Stimulated activated CD8-positive, alpha-beta memory T cell treated with anti-CD3 and anti-CD28 coated beads, Interleukin-4, amount 100 ng/mL, for 48 hours (primary cell): Measurements from ENCODE around the gene LRMDA.
"Not testable (repeated sequence)": the region's sequence is repeated elsewhere in the genome, so short reads cannot be mapped to it uniquely, and the experiment has no call there.

ENCODE experiments used
- DNase-seq: peaks from one replicate; pipeline ENCODE4 v3.0.0-alpha.2; 2020

The LRMDA gene

GRCh38 chr10:76040107-76040829 lies 608.8 kb downstream of the LRMDA start:
- no peak for DNase-seq

- DNase-seq: no peak
These were observed 609.4 kb downstream of the LRMDA start for GRCh38 chr10:76040830-76041220.

GRCh38 chr10:76041551-76041950 lies 610.1 kb downstream of the LRMDA start:
- no peak for DNase-seq

GRCh38 chr10:76043261-76043660 lies 611.8 kb downstream of the LRMDA start:
- no peak for DNase-seq

- no peak for DNase-seq
These were observed 613.3 kb downstream of the LRMDA start for GRCh38 chr10:76044751-76045150.

GRCh38 chr10:76045174-76045573 lies 613.8 kb downstream of the LRMDA start:
- no peak for DNase-seq

GRCh38 chr10:76047521-76047920 lies 616.1 kb downstream of the LRMDA start:
- DNase-seq: no peak

GRCh38 chr10:76049581-76050290 lies 618.3 kb downstream of the LRMDA start:
- no peak for DNase-seq

- DNase-seq: no peak
These were observed 618.8 kb downstream of the LRMDA start for GRCh38 chr10:76050291-76050625.

GRCh38 chr10:76051007-76051936 lies 619.8 kb downstream of the LRMDA start:
- DNase-seq: no peak

GRCh38 chr10:76052682-76053503 lies 621.5 kb downstream of the LRMDA start:
- no peak for DNase-seq

GRCh38 chr10:76055466-76055865 lies 624.0 kb downstream of the LRMDA start:
- no peak for DNase-seq

GRCh38 chr10:76055963-76056362 lies 624.5 kb downstream of the LRMDA start:
- no peak for DNase-seq

- not testable (repeated sequence) for DNase-seq
These were observed 629.6 kb downstream of the LRMDA start for GRCh38 chr10:76060993-76061392.

GRCh38 chr10:76066457-76066856 lies 635.0 kb downstream of the LRMDA start:
- no peak for DNase-seq

GRCh38 chr10:76067447-76067846 lies 636.0 kb downstream of the LRMDA start:
- DNase-seq: no peak

GRCh38 chr10:76068856-76069255 lies 637.4 kb downstream of the LRMDA start:
- DNase-seq: no peak

GRCh38 chr10:76070916-76071315 lies 639.5 kb downstream of the LRMDA start:
- no peak for DNase-seq

- no peak for DNase-seq
These were observed 640.4 kb downstream of the LRMDA start for GRCh38 chr10:76071653-76072365.

GRCh38 chr10:76072384-76072783 lies 641.0 kb downstream of the LRMDA start:
- no peak for DNase-seq

GRCh38 chr10:76073524-76073923 lies 642.1 kb downstream of the LRMDA start:
- no peak for DNase-seq

GRCh38 chr10:76074659-76075058 lies 643.2 kb downstream of the LRMDA start:
- DNase-seq: no peak
